IMR-90 (cell line): Measurements from ENCODE around the gene STARD10. TPM values are rescaled to one million over a fixed set of nuclear protein-coding genes. Genes with fewer than 3 reads are reported as not detected.
A peak's percentile ranks its signal among the peaks of the same experiment; 100 is the strongest.

Experiments
- ATAC-seq: fragments of 200-7000 bp; cut with Tn5 transposase; 2 replicates; pipeline ENCODE4 v1.9.1; 2020; ENCODE audit warnings: low read depth, mild to moderate bottlenecking, moderate library complexity
- BruUV-seq: library from RNA; stranded (reverse); fragments of 400-500 nt; replicated peaks from 2 replicates; lab custom pipeline; 2021; lab: Mats Ljungman, UMichigan
- CTCF ChIA-PET: fragments of 300-600 bp; formaldehyde crosslinking; extraction: SDS; loops from one replicate; lab custom pipeline; 2021; ENCODE audit warnings: antibody characterized with exemption; lab: Yijun Ruan, JAX
- POLR2A ChIA-PET: fragments of 300-600 bp; sonication (Branson Sonifier 250); formaldehyde crosslinking; loops from one replicate; lab custom pipeline; 2022; ENCODE audit warnings: antibody characterized with exemption; ENCODE audit not compliant: unreplicated experiment; lab: Charles Lee
- DNase-seq: peaks from one replicate; pipeline ENCODE4 v3.0.0; 2013
- H2AFZ ChIP-seq: replicated peaks from 2 replicates; pipeline ENCODE3; 2013; ENCODE audit warnings: low read length, mild to moderate bottlenecking; ENCODE audit not compliant: poor library complexity
- H2AK5ac ChIP-seq: 2 replicates; pipeline ENCODE4 v1.6.1; 2013; ENCODE audit warnings: low read depth, low read length, inconsistent platforms
- H2AK9ac ChIP-seq: replicated peaks from 2 replicates; pipeline ENCODE3; 2013; ENCODE audit warnings: mild to moderate bottlenecking, low read depth, low read length, moderate library complexity; ENCODE audit not compliant: poor library complexity
- H2BK120ac ChIP-seq: 2 replicates; pipeline ENCODE4 v1.6.1; 2013; ENCODE audit warnings: low read depth, low read length, inconsistent platforms
- H2BK15ac ChIP-seq: 3 replicates; pipeline ENCODE4 v1.6.1; 2013; ENCODE audit warnings: low read depth, low read length, inconsistent platforms
- H2BK20ac ChIP-seq: 2 replicates; pipeline ENCODE4 v1.6.1; 2013; ENCODE audit warnings: low read depth, mild to moderate bottlenecking, inconsistent platforms, low read length, moderate library complexity
- H2BK5ac ChIP-seq: 2 replicates; pipeline ENCODE4 v1.6.1; 2013; ENCODE audit warnings: mild to moderate bottlenecking, low read depth, low read length, inconsistent platforms; ENCODE audit not compliant: poor library complexity, severe bottlenecking
- H3K14ac ChIP-seq: replicated peaks from 2 replicates; pipeline ENCODE4 v1.6.1; 2013; ENCODE audit warnings: low read depth, low read length, inconsistent platforms
- H3K18ac ChIP-seq: 2 replicates; pipeline ENCODE4 v1.6.1; 2013; ENCODE audit warnings: low read depth, low read length, control low read depth
- H3K23ac ChIP-seq: 2 replicates; pipeline ENCODE4 v1.6.1; 2013; ENCODE audit warnings: low read depth, low read length, inconsistent platforms
- H3K27ac ChIP-seq: 2 replicates; pipeline ENCODE4 v1.5.1; 2013; ENCODE audit warnings: mild to moderate bottlenecking, control low read depth, low read length; ENCODE audit not compliant: insufficient read depth
- H3K27me3 ChIP-seq: 2 replicates; pipeline ENCODE4 v1.6.1; 2013; ENCODE audit warnings: low read length; ENCODE audit not compliant: control insufficient read depth, insufficient read depth
- H3K36me3 ChIP-seq: 2 replicates; pipeline ENCODE4 v1.6.1; 2013; ENCODE audit warnings: low read length, mixed read lengths; ENCODE audit not compliant: control insufficient read depth, insufficient read depth
- H3K4ac ChIP-seq: 2 replicates; pipeline ENCODE4 v1.6.1; 2013; ENCODE audit warnings: low read depth, low read length, inconsistent platforms
- H3K4me1 ChIP-seq: 2 replicates; pipeline ENCODE4 v1.6.1; 2013; ENCODE audit warnings: low read length, mixed read lengths; ENCODE audit not compliant: control insufficient read depth, insufficient read depth
- H3K4me2 ChIP-seq: 2 replicates; pipeline ENCODE4 v1.6.1; 2013; ENCODE audit warnings: low read depth, mild to moderate bottlenecking, control low read depth, low read length, moderate library complexity
- H3K4me3 ChIP-seq: 2 replicates; pipeline ENCODE4 v1.5.1; 2013; ENCODE audit warnings: low read depth, mild to moderate bottlenecking, control low read depth, low read length, moderate library complexity; ENCODE audit not compliant: insufficient read depth
- H3K56ac ChIP-seq: 2 replicates; pipeline ENCODE4 v1.6.1; 2013; ENCODE audit warnings: low read length, inconsistent platforms; ENCODE audit not compliant: insufficient read depth; ENCODE audit errors: extremely low read depth
- H3K79me1 ChIP-seq, 2 experiments: 2 replicates each; pipeline ENCODE4 v1.6.1; 2013; ENCODE audit warnings: low read length in 2 of 2, inconsistent platforms in 1 of 2, low read depth in 1 of 2
- H3K9ac ChIP-seq: 2 replicates; pipeline ENCODE4 v1.6.1; 2013; ENCODE audit warnings: low read depth, low read length, control low read depth
- H3K9me1 ChIP-seq: 2 replicates; pipeline ENCODE4 v1.6.1; 2013; ENCODE audit warnings: low read length, inconsistent platforms; ENCODE audit not compliant: insufficient read depth
- H3K9me3 ChIP-seq: 2 replicates; pipeline ENCODE4 v1.6.1; 2013; ENCODE audit warnings: low read length; ENCODE audit not compliant: control insufficient read depth, insufficient read depth
- H4K20me1 ChIP-seq: 2 replicates; pipeline ENCODE4 v1.6.1; 2013; ENCODE audit warnings: low read length, inconsistent platforms; ENCODE audit not compliant: insufficient read depth
- H4K5ac ChIP-seq: 2 replicates; pipeline ENCODE4 v1.6.1; 2013; ENCODE audit warnings: mild to moderate bottlenecking, low read depth, low read length, control low read depth
- H4K8ac ChIP-seq, 2 experiments: 2 replicates each; pipeline ENCODE4 v1.6.1; 2013; ENCODE audit warnings: low read depth in 2 of 2, low read length in 2 of 2, control low read depth in 1 of 2, inconsistent platforms in 1 of 2
- H4K91ac ChIP-seq: 2 replicates; pipeline ENCODE4 v1.6.1; 2013; ENCODE audit warnings: low read depth, low read length, inconsistent platforms; ENCODE audit not compliant: insufficient read depth
- BHLHE40 ChIP-seq: fragments of 150-350 bp; IDR thresholded peaks from 2 replicates; pipeline ENCODE4 v1.6.1; 2016; ENCODE audit warnings: mild to moderate bottlenecking, low read depth, low read length
- CEBPB ChIP-seq: IDR thresholded peaks from 2 replicates; pipeline ENCODE4 v1.6.1; 2012; ENCODE audit warnings: low read depth, low read length, improper control_type of control experiment
- CHD1 ChIP-seq: IDR thresholded peaks from 2 replicates; pipeline ENCODE4 v1.6.1; 2012; ENCODE audit warnings: low read depth, low read length, improper control_type of control experiment
- FOS ChIP-seq: fragments of 150-350 bp; IDR thresholded peaks from 2 replicates; pipeline ENCODE4 v1.6.1; 2016; ENCODE audit warnings: low read depth, low read length
- MAFK ChIP-seq: IDR thresholded peaks from 2 replicates; pipeline ENCODE4 v1.6.1; 2012; ENCODE audit warnings: low read depth, low read length, improper control_type of control experiment
- MAZ ChIP-seq: IDR thresholded peaks from 2 replicates; pipeline ENCODE4 v1.6.1; 2012; ENCODE audit warnings: low read depth, mild to moderate bottlenecking, low read length, improper control_type of control experiment, moderate library complexity, borderline replicate concordance
- MXI1 ChIP-seq: IDR thresholded peaks from 2 replicates; pipeline ENCODE4 v1.6.1; 2012; ENCODE audit warnings: low read depth, mild to moderate bottlenecking, low read length, moderate library complexity, borderline replicate concordance
- NFE2L2 ChIP-seq: fragments of 150-350 bp; IDR thresholded peaks from 2 replicates; pipeline ENCODE4 v1.6.1; 2016; ENCODE audit warnings: low read depth, mild to moderate bottlenecking, low read length
- POLR2A ChIP-seq: IDR thresholded peaks from 2 replicates; pipeline ENCODE4 v1.6.1; 2012; ENCODE audit warnings: mild to moderate bottlenecking, low read depth, low read length
- RAD21 ChIP-seq: IDR thresholded peaks from 2 replicates; pipeline ENCODE4 v1.6.1; 2012; ENCODE audit warnings: low read length, improper control_type of control experiment
- RFX5 ChIP-seq: IDR thresholded peaks from 2 replicates; pipeline ENCODE4 v1.8.0; 2012; ENCODE audit warnings: low read depth, mild to moderate bottlenecking, low read length, moderate library complexity
- SMC3 ChIP-seq: fragments of 150-350 bp; IDR thresholded peaks from 2 replicates; pipeline ENCODE4 v1.6.1; 2016; ENCODE audit warnings: low read depth, mild to moderate bottlenecking, antibody characterized with exemption, low read length, moderate library complexity
- WGBS, 2 experiments: methylation state at CpG; one replicate each; pipeline versions ENCODE4 v1.1.5 to v1.1.7; 2013; ENCODE audit warnings: missing lambda C conversion rate in 2 of 2; ENCODE audit not compliant: insufficient read length in 1 of 2; ENCODE audit errors: extremely low coverage in 2 of 2; 5-methylcytosine and 5-hydroxymethylcytosine counted together
- dilution Hi-C: fragments of 300-500 bp; cut with HindIII; formaldehyde crosslinking; loops from one replicate; pipeline ENCODE4 v1.14.3; 2018; ENCODE audit warnings: low sequenced_read_pairs; ENCODE audit not compliant: unreplicated experiment
- in situ Hi-C: fragments of 300-500 bp; cut with MboI; formaldehyde crosslinking; loops from 3 replicates; pipeline ENCODE4 v1.14.3; 2019; ENCODE audit warnings: low sequenced_read_pairs, inconsistent platforms, mixed read lengths
- intact Hi-C: fragments of 100-400 bp; cut with micrococcal nuclease; formaldehyde crosslinking; loops from 2 replicates; pipeline ENCODE4 v1.10.0; 2022
- polyA plus RNA-seq, 3 experiments: library from polyadenylated mRNA; depleted of rRNA; stranded (reverse); fragments of >200 nt; gene quantifications; 2 replicates each; pipeline ENCODE4 v1.2.3, GENCODE V29; 2012; ENCODE audit warnings: low replicate concordance in 1 of 3
- total RNA-seq: library from RNA; depleted of rRNA; stranded (reverse); fragments of >200 nt; gene quantifications from 2 replicates; pipeline ENCODE4 v1.2.3, GENCODE V29; 2012
- TF ChIP-seq, protein P1 (sequence below): fragments of 150-350 bp; IDR thresholded peaks from 2 replicates; pipeline ENCODE4 v1.6.1; 2017; ENCODE audit warnings: mild to moderate bottlenecking, antibody characterized with exemption, low read length, low read depth
- TF ChIP-seq, protein P2 (sequence below): fragments of 150-350 bp; IDR thresholded peaks from 2 replicates; pipeline ENCODE4 v1.6.1; 2016; ENCODE audit warnings: low read depth, mild to moderate bottlenecking, low read length, moderate library complexity, borderline replicate concordance
- TF ChIP-seq, protein P3 (sequence below): conservative IDR thresholded peaks from 2 replicates; pipeline ENCODE4 v1.5.1; 2012; ENCODE audit warnings: mild to moderate bottlenecking, low read depth, low read length, improper control_type of control experiment

Gene STARD10
- total and polyA plus RNA-seq, 2 of the 4 experiments (the other 2 are of a cell fraction), result 23.8 to 37.4 TPM

DNA sequence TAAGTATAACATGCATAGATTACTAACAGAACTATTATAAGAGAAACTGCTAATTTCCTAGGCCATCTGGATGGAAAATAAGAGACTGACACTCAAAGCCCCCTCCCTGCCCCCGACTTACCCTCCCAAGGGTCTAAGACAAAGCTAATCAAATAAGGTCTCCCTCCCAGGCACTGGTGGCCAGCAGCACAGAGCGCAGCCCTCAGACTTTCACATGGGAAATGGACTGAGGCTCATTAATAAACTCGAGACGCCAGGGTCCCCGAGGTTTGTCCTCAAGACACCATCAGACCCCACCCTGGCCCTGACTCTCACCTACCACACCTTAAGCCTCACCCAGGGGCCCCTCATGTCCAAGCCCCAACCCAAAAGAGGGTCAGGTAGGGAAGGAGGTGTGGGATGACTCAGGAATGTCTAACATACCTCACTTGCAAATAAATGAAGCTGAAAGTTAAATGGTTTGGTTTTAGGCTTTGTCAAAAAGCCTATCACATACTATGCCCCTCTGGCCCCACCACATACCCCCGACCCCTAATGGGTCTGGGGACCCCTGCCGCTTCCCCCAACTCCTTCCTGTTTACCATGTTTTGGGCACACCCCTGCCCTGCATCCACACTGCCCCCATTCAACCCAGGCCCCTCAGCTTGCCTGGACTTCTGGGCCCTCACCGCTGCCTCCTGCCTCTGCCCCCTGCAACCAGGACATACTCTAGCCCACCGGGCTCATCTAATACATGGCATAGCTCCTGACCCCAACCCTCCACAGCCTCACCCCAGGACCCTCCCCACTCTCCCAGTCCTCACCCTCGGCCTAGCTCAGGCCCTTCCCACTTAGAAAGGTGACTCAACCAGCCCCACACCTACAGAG, 53.1 kb downstream of the STARD10 start:
- 0 out of 2 replicates have a peak overlapping the region, but pooled peaks have one; percentile 39 for H3K14ac ChIP-seq
- peak overlapping the region; percentile 37 for H2AFZ ChIP-seq
- no peaks in the 10 kb centered on the region for H3K27me3 ChIP-seq
- H4K91ac ChIP-seq, result no peak overlapping the region
- H3K56ac ChIP-seq, result no peak overlapping the region
- H3K4me2 ChIP-seq, result no peak overlapping the region
- no peak for DNase-seq
- no peak overlapping the region for H4K5ac ChIP-seq
- no peak overlapping the region; the same call in 1 of the 2 replicates for H2BK120ac ChIP-seq
- H4K20me1 ChIP-seq, result peaks cover 22% of the 10 kb centered on the region
- no peak overlapping the region; the same call in 1 of the 2 replicates for H3K4ac ChIP-seq
- H3K36me3 ChIP-seq, result no peaks in the 10 kb centered on the region
- no peak overlapping the region for H3K23ac ChIP-seq
- no TSS peak for BruUV-seq
- intact Hi-C loops (no loop called here), in situ Hi-C loops (no loop called here), dilution Hi-C loops (no loop called here)
- H3K4me1 ChIP-seq, result peaks cover 32% of the 10 kb centered on the region
- H3K9me1 ChIP-seq, result peaks cover 46% of the 10 kb centered on the region
- H3K4me3 ChIP-seq, result no peak overlapping the region
- H2AK5ac ChIP-seq, result peak overlapping the region; percentile 10; the same call in 1 of the 2 replicates
- CTCF ChIA-PET, result no interaction called here
- no peak overlapping the region for H2BK15ac ChIP-seq
- 64% methylated on average over 5 of the region's 10 CpGs; no CpG with 5 or more reads in 1 of the 2 experiments for WGBS, 2 experiments
- H3K9me3 ChIP-seq, result no peaks in the 10 kb centered on the region
- POLR2A ChIA-PET, result no interaction called here
- no peak overlapping the region for H2BK5ac ChIP-seq
- H3K79me1 ChIP-seq, result peaks cover 39 to 88% of the 10 kb centered on the region in 2 experiments
- no peak overlapping the region for H2AK9ac ChIP-seq
- no peak overlapping the region for H3K18ac ChIP-seq
- H2BK20ac ChIP-seq, result no peak overlapping the region
- no peak overlapping the region for H3K27ac ChIP-seq
- no peak for ATAC-seq
- no peak overlapping the region for H4K8ac ChIP-seq
- no peak overlapping the region for H3K9ac ChIP-seq
- TF ChIP-seq POLR2A (no peak), CEBPB (no peak), FOS (no peak), MAFK (no peak), MAZ (no peak), RFX5 (no peak), RAD21 (no peak), MXI1 (no peak), SMC3 (no peak), CHD1 (no peak), NFE2L2 (no peak), BHLHE40 (no peak)
- TF ChIP-seq, protein P1, sequence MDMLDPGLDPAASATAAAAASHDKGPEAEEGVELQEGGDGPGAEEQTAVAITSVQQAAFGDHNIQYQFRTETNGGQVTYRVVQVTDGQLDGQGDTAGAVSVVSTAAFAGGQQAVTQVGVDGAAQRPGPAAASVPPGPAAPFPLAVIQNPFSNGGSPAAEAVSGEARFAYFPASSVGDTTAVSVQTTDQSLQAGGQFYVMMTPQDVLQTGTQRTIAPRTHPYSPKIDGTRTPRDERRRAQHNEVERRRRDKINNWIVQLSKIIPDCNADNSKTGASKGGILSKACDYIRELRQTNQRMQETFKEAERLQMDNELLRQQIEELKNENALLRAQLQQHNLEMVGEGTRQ, result no peak
- TF ChIP-seq, protein P2, sequence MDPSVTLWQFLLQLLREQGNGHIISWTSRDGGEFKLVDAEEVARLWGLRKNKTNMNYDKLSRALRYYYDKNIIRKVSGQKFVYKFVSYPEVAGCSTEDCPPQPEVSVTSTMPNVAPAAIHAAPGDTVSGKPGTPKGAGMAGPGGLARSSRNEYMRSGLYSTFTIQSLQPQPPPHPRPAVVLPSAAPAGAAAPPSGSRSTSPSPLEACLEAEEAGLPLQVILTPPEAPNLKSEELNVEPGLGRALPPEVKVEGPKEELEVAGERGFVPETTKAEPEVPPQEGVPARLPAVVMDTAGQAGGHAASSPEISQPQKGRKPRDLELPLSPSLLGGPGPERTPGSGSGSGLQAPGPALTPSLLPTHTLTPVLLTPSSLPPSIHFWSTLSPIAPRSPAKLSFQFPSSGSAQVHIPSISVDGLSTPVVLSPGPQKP, result no peak
- TF ChIP-seq, protein P3, sequence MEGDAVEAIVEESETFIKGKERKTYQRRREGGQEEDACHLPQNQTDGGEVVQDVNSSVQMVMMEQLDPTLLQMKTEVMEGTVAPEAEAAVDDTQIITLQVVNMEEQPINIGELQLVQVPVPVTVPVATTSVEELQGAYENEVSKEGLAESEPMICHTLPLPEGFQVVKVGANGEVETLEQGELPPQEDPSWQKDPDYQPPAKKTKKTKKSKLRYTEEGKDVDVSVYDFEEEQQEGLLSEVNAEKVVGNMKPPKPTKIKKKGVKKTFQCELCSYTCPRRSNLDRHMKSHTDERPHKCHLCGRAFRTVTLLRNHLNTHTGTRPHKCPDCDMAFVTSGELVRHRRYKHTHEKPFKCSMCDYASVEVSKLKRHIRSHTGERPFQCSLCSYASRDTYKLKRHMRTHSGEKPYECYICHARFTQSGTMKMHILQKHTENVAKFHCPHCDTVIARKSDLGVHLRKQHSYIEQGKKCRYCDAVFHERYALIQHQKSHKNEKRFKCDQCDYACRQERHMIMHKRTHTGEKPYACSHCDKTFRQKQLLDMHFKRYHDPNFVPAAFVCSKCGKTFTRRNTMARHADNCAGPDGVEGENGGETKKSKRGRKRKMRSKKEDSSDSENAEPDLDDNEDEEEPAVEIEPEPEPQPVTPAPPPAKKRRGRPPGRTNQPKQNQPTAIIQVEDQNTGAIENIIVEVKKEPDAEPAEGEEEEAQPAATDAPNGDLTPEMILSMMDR, result no peak
